Neural cell (in vitro differentiated cells): ENCODE measurements around the gene PRF1. TPM values are rescaled to one million over a fixed set of nuclear protein-coding genes. Genes with fewer than 3 reads are reported as not detected.

Source experiments
- H2AFZ ChIP-seq: fragments of 200-600, 300-800 bp; sonication (generic), shearing (Covaris generic); 2 replicates; pipeline ENCODE4 v1.6.0; 2014; ENCODE audit warnings: low read depth, mild to moderate bottlenecking, antibody characterized with exemption, low read length, moderate library complexity
- H3F3A ChIP-seq: fragments of 200-600 bp; shearing (Covaris generic); 2 replicates; pipeline ENCODE4 v1.6.1; 2016; ENCODE audit warnings: mild to moderate bottlenecking, moderate library complexity, mixed read lengths, antibody characterized with exemption, low read length; ENCODE audit not compliant: insufficient read depth, poor library complexity, severe bottlenecking
- H3K27ac ChIP-seq: fragments of 200-600, 300-800 bp; sonication (generic), shearing (Covaris generic); 2 replicates; pipeline ENCODE4 v1.5.1; 2014; ENCODE audit warnings: mild to moderate bottlenecking, low read length, moderate library complexity
- H3K27me3 ChIP-seq: fragments of 300-800, 200-600 bp; sonication (generic), shearing (Covaris generic); 2 replicates; pipeline ENCODE4 v1.6.0; 2014; ENCODE audit warnings: mild to moderate bottlenecking, low read depth, low read length, moderate library complexity; ENCODE audit not compliant: insufficient read depth
- H3K36me3 ChIP-seq: fragments of 300-800, 200-600 bp; sonication (generic), shearing (Covaris generic); 2 replicates; pipeline ENCODE4 v1.5.1; 2014; ENCODE audit warnings: mild to moderate bottlenecking, antibody characterized with exemption, low read length, moderate library complexity; ENCODE audit not compliant: insufficient read depth
- H3K4me2 ChIP-seq: fragments of 300-800, 200-600 bp; sonication (generic), shearing (Covaris generic); 2 replicates; pipeline ENCODE4 v1.6.0; 2014; ENCODE audit warnings: mild to moderate bottlenecking, low read length
- H3K4me3 ChIP-seq: fragments of 300-800, 200-600 bp; sonication (generic), shearing (Covaris generic); 2 replicates; pipeline ENCODE4 v1.5.1; 2014; ENCODE audit warnings: mild to moderate bottlenecking, low read length, moderate library complexity
- H3K79me2 ChIP-seq: fragments of 200-600 bp; shearing (Covaris generic); replicated peaks from 2 replicates; pipeline ENCODE4 v1.6.0; 2014; ENCODE audit warnings: mild to moderate bottlenecking, low read length, moderate library complexity; ENCODE audit not compliant: insufficient read depth
- H3K9ac ChIP-seq: fragments of 300-800, 200-600 bp; sonication (generic), shearing (Covaris generic); 2 replicates; pipeline ENCODE4 v1.6.1; 2016; ENCODE audit warnings: mild to moderate bottlenecking, low read length, mixed read lengths
- H3K9me2 ChIP-seq: fragments of 200-600 bp; shearing (Covaris generic); 2 replicates; pipeline ENCODE4 v1.6.1; 2016; ENCODE audit warnings: mild to moderate bottlenecking, low read length, mixed read lengths; ENCODE audit not compliant: insufficient read depth
- H3K9me3 ChIP-seq: fragments of 200-600, 300-800 bp; sonication (generic), shearing (Covaris generic); 2 replicates; pipeline ENCODE4 v1.6.1; 2016; ENCODE audit warnings: mild to moderate bottlenecking, mixed run types, low read length, moderate library complexity, mixed read lengths
- H4K20me1 ChIP-seq: fragments of 200-600 bp; shearing (Covaris generic); 2 replicates; pipeline ENCODE4 v1.6.1; 2016; ENCODE audit warnings: mild to moderate bottlenecking, mixed run types; ENCODE audit not compliant: insufficient read depth
- CTCF ChIP-seq: fragments of 450-650 bp; IDR thresholded peaks from 2 replicates; pipeline ENCODE4 v1.5.1; 2014; ENCODE audit warnings: antibody characterized with exemption, mild to moderate bottlenecking, moderate library complexity; ENCODE audit not compliant: poor library complexity, severe bottlenecking
- EP300 ChIP-seq: fragments of 450-650 bp; conservative IDR thresholded peaks from 2 replicates; pipeline ENCODE4 v1.6.1; 2014; ENCODE audit warnings: antibody characterized with exemption, mild to moderate bottlenecking, moderate library complexity; ENCODE audit not compliant: poor library complexity, severe bottlenecking
- EZH2 ChIP-seq: fragments of 200-600, 300-800 bp; shearing (Covaris generic), sonication (generic); IDR thresholded peaks from 2 replicates; pipeline ENCODE4 v1.6.1; 2014; ENCODE audit warnings: antibody characterized with exemption, low read length, borderline replicate concordance, mild to moderate bottlenecking; ENCODE audit not compliant: insufficient read depth, poor library complexity, severe bottlenecking
- MXI1 ChIP-seq: fragments of 450-650 bp; conservative IDR thresholded peaks from 2 replicates; pipeline ENCODE4 v1.6.1; 2014; ENCODE audit warnings: antibody characterized with exemption, mild to moderate bottlenecking; ENCODE audit not compliant: poor library complexity, severe bottlenecking
- POLR2AphosphoS5 ChIP-seq: IDR thresholded peaks from 2 replicates; pipeline ENCODE4 v1.6.1; 2012
- REST ChIP-seq: IDR thresholded peaks from 2 replicates; pipeline ENCODE4 v1.6.1; 2012; ENCODE audit warnings: borderline replicate concordance
- SMC3 ChIP-seq: fragments of 450-650 bp; conservative IDR thresholded peaks from 2 replicates; pipeline ENCODE4 v1.6.1; 2014; ENCODE audit warnings: antibody characterized with exemption, mild to moderate bottlenecking, moderate library complexity; ENCODE audit not compliant: poor library complexity
- TAF1 ChIP-seq: IDR thresholded peaks from 2 replicates; pipeline ENCODE4 v1.6.1; 2012; ENCODE audit warnings: low read depth
- polyA plus RNA-seq: library from polyadenylated mRNA; depleted of rRNA; stranded (reverse); fragments of >200 nt; gene quantifications from 2 replicates; pipeline ENCODE4 v1.2.3, GENCODE V29; 2014

PRF1 gene
- polyA plus RNA-seq, 1 donor from 2014 or later = not detected

- no peak for TF ChIP-seq CTCF
Observed at GRCh38 chr10:70573599-70574506, 28.7 kb downstream of the PRF1 start (continued).

GRCh38 chr10:70571636-70572439 lies 30.7 kb downstream of the PRF1 start:
- no peaks in the 10 kb centered on the region for H3K9me3 ChIP-seq
- no peaks in the 10 kb centered on the region for H3K27me3 ChIP-seq
- no peak overlapping the region for H2AFZ ChIP-seq
- H3K36me3 ChIP-seq = no peaks in the 10 kb centered on the region
- no peak overlapping the region for H3K4me3 ChIP-seq
- no peak overlapping the region for H3K27ac ChIP-seq
- TF ChIP-seq POLR2AphosphoS5 (no peak), TAF1 (no peak), EP300 (no peak), EZH2 (no peak), MXI1 (no peak), CTCF (no peak), REST (no peak), SMC3 (no peak)
- no peaks in the 10 kb centered on the region for H3K79me2 ChIP-seq
- no peaks in the 10 kb centered on the region for H3K9me2 ChIP-seq
- no peak overlapping the region for H3K9ac ChIP-seq
- no peak overlapping the region for H3K4me2 ChIP-seq
- no peaks in the 10 kb centered on the region for H4K20me1 ChIP-seq
- no peaks in the 10 kb centered on the region for H3F3A ChIP-seq
